ENCODE data around the gene LRMDA. TPM values are rescaled to one million over a fixed set of nuclear protein-coding genes. Genes with fewer than 3 reads are reported as not detected.

LRMDA gene
- total and polyA plus RNA-seq, 4 experiments from 2014 or later = not detected

GRCh38 chr10:76542307-76542930 is 1111.0 kb downstream of the LRMDA start:
- H3K27ac ChIP-seq (ENCODE audit: low read depth, low read length) = no peak overlapping the region
- H3K27me3 ChIP-seq (ENCODE audit: insufficient read depth, low read length) = no peaks in the 10 kb centered on the region
- H3K36me3 Mint-ChIP-seq = no peaks in the 10 kb centered on the region
- H3K9me3 Mint-ChIP-seq = peaks cover 0 to 5% (median under 1%) of the 10 kb centered on the region in 8 donors
- no peak overlapping the region for H3K4me3 Mint-ChIP-seq
- no peak overlapping the region for H3K4me3 ChIP-seq (ENCODE audit: low read length in 2 of 2)
- ChIA-PET POLR2A (ENCODE audit: partially characterized antibody) (no interaction called here), CTCF (ENCODE audit: partially characterized antibody) (no interaction called here)
- H3K36me3 ChIP-seq (ENCODE audit: insufficient read depth, low read length) = no peaks in the 10 kb centered on the region
- H3K9me3 ChIP-seq (ENCODE audit: control insufficient read depth in 1 of 2, low read length in 2 of 2) = no peaks in the 10 kb centered on the region
- no peaks in the 10 kb centered on the region for H3K4me1 ChIP-seq (ENCODE audit: insufficient read depth, low read length)
- intact Hi-C loops (cut with micrococcal nuclease) = no loop called here
- H3K27ac Mint-ChIP-seq = no peak overlapping the region
- no peak for DNase-seq
- H3K27me3 Mint-ChIP-seq = no peaks in the 10 kb centered on the region
- H3K4me1 Mint-ChIP-seq = no peaks in the 10 kb centered on the region

- H3K27ac ChIP-seq (ENCODE audit: low read depth, low read length) = no peak overlapping the region
- H3K27me3 Mint-ChIP-seq = no peaks in the 10 kb centered on the region
- H3K4me3 Mint-ChIP-seq = no peak overlapping the region
- H3K27me3 ChIP-seq (ENCODE audit: insufficient read depth, low read length) = no peaks in the 10 kb centered on the region
- CTCF ChIA-PET (ENCODE audit: partially characterized antibody) = no interaction called here
- H3K4me1 ChIP-seq (ENCODE audit: insufficient read depth, low read length) = no peaks in the 10 kb centered on the region
- intact Hi-C loops (cut with micrococcal nuclease) = no loop called here
- H3K4me3 ChIP-seq (ENCODE audit: low read length in 2 of 2) = no peak overlapping the region
- H3K9me3 Mint-ChIP-seq = peaks cover 0 to 3% (median 0%) of the 10 kb centered on the region in 8 donors
- no peaks in the 10 kb centered on the region for H3K4me1 Mint-ChIP-seq
- POLR2A ChIA-PET (ENCODE audit: partially characterized antibody) = no interaction called here
- no peak overlapping the region for H3K27ac Mint-ChIP-seq
- H3K36me3 ChIP-seq (ENCODE audit: insufficient read depth, low read length) = no peaks in the 10 kb centered on the region
- no peak for DNase-seq
- H3K9me3 ChIP-seq (ENCODE audit: control insufficient read depth in 1 of 2, low read length in 2 of 2) = no peaks in the 10 kb centered on the region
- H3K36me3 Mint-ChIP-seq = no peaks in the 10 kb centered on the region
Observed at GRCh38 chr10:76543655-76544054, 1112.2 kb downstream of the LRMDA start.

GRCh38 chr10:76544789-76545188 is 1113.4 kb downstream of the LRMDA start:
- Histone ChIP-seq H3K27ac (ENCODE audit: low read depth, low read length) (no peak overlapping the region), H3K9me3 (ENCODE audit: control insufficient read depth in 1 of 2, low read length in 2 of 2) (no peaks in the 10 kb centered on the region), H3K36me3 (ENCODE audit: insufficient read depth, low read length) (no peaks in the 10 kb centered on the region), H3K27me3 (ENCODE audit: insufficient read depth, low read length) (no peaks in the 10 kb centered on the region), H3K4me3 (ENCODE audit: low read length in 2 of 2) (no peak overlapping the region), H3K4me1 (ENCODE audit: insufficient read depth, low read length) (no peaks in the 10 kb centered on the region)
- no peak for DNase-seq
- Mint-ChIP-seq H3K9me3 (peaks cover 0 to 3% (median 0%) of the 10 kb centered on the region in 8 donors), H3K27ac (no peak overlapping the region), H3K4me3 (no peak overlapping the region), H3K4me1 (no peaks in the 10 kb centered on the region), H3K36me3 (no peaks in the 10 kb centered on the region), H3K27me3 (no peaks in the 10 kb centered on the region)
- ChIA-PET CTCF (ENCODE audit: partially characterized antibody) (no interaction called here), POLR2A (ENCODE audit: partially characterized antibody) (no interaction called here)
- intact Hi-C loops (cut with micrococcal nuclease) = no loop called here

- intact Hi-C loops (cut with micrococcal nuclease) = no loop called here
- no peak overlapping the region for H3K27ac Mint-ChIP-seq
- no peaks in the 10 kb centered on the region for H3K4me1 ChIP-seq (ENCODE audit: insufficient read depth, low read length)
Observed at GRCh38 chr10:76546411-76546810, 1115.0 kb downstream of the LRMDA start.

GRCh38 chr10:76547352-76547972 is 1116.0 kb downstream of the LRMDA start:
- Histone ChIP-seq H3K27ac (ENCODE audit: low read depth, low read length) (no peak overlapping the region), H3K4me1 (ENCODE audit: insufficient read depth, low read length) (no peaks in the 10 kb centered on the region), H3K27me3 (ENCODE audit: insufficient read depth, low read length) (no peaks in the 10 kb centered on the region), H3K9me3 (ENCODE audit: control insufficient read depth in 1 of 2, low read length in 2 of 2) (no peaks in the 10 kb centered on the region), H3K36me3 (ENCODE audit: insufficient read depth, low read length) (no peaks in the 10 kb centered on the region), H3K4me3 (ENCODE audit: low read length in 2 of 2) (no peak overlapping the region)
- intact Hi-C loops (cut with micrococcal nuclease) = no loop called here
- peak in 4 of 5 donors; percentile 2 to 22 (median 9) for DNase-seq
- H3K27ac Mint-ChIP-seq = no peak overlapping the region
- H3K9me3 Mint-ChIP-seq = peaks cover 0 to 2% (median 0%) of the 10 kb centered on the region in 8 donors
- H3K27me3 Mint-ChIP-seq = no peaks in the 10 kb centered on the region
- H3K4me3 Mint-ChIP-seq = no peak overlapping the region
- CTCF ChIA-PET (ENCODE audit: partially characterized antibody) = interaction anchor here (1.0 kb wide), 1 partner anchor 20 kb away, joined by 4 read pairs; no protein-coding TSS in a partner anchor
- no peaks in the 10 kb centered on the region for H3K36me3 Mint-ChIP-seq
- no peaks in the 10 kb centered on the region for H3K4me1 Mint-ChIP-seq
- POLR2A ChIA-PET (ENCODE audit: partially characterized antibody) = no interaction called here

More at GRCh38 chr10:76546411-76546810, 1115.0 kb downstream of the LRMDA start:
- no peaks in the 10 kb centered on the region for H3K4me1 Mint-ChIP-seq
- POLR2A ChIA-PET (ENCODE audit: partially characterized antibody) = no interaction called here
- H3K27me3 ChIP-seq (ENCODE audit: insufficient read depth, low read length) = no peaks in the 10 kb centered on the region
- no peak overlapping the region for H3K4me3 ChIP-seq (ENCODE audit: low read length in 2 of 2)
- CTCF ChIA-PET (ENCODE audit: partially characterized antibody) = interaction anchor here (1.0 kb wide), 1 partner anchor 19 kb away, joined by 4 read pairs; no protein-coding TSS in a partner anchor
- DNase-seq = no peak
- H3K9me3 ChIP-seq (ENCODE audit: control insufficient read depth in 1 of 2, low read length in 2 of 2) = no peaks in the 10 kb centered on the region
- no peaks in the 10 kb centered on the region for H3K36me3 Mint-ChIP-seq
- no peaks in the 10 kb centered on the region for H3K27me3 Mint-ChIP-seq
- H3K4me3 Mint-ChIP-seq = no peak overlapping the region
- peaks cover 0 to 3% (median 0%) of the 10 kb centered on the region in 8 donors for H3K9me3 Mint-ChIP-seq
- H3K36me3 ChIP-seq (ENCODE audit: insufficient read depth, low read length) = no peaks in the 10 kb centered on the region
- H3K27ac ChIP-seq (ENCODE audit: low read depth, low read length) = no peak overlapping the region

- Histone ChIP-seq H3K9me3 (ENCODE audit: control insufficient read depth in 1 of 2, low read length in 2 of 2) (no peaks in the 10 kb centered on the region), H3K4me1 (ENCODE audit: insufficient read depth, low read length) (no peaks in the 10 kb centered on the region), H3K4me3 (ENCODE audit: low read length in 2 of 2) (no peak overlapping the region), H3K27me3 (ENCODE audit: insufficient read depth, low read length) (no peaks in the 10 kb centered on the region), H3K27ac (ENCODE audit: low read depth, low read length) (no peak overlapping the region), H3K36me3 (ENCODE audit: insufficient read depth, low read length) (no peaks in the 10 kb centered on the region)
- peaks cover 0 to 2% (median 0%) of the 10 kb centered on the region in 8 donors for H3K9me3 Mint-ChIP-seq
- CTCF ChIA-PET (ENCODE audit: partially characterized antibody) = no interaction called here
- DNase-seq = no peak
- POLR2A ChIA-PET (ENCODE audit: partially characterized antibody) = no interaction called here
- intact Hi-C loops (cut with micrococcal nuclease) = no loop called here
- no peaks in the 10 kb centered on the region for H3K27me3 Mint-ChIP-seq
- H3K4me1 Mint-ChIP-seq = no peaks in the 10 kb centered on the region
- peak overlapping the region in 1 of 8 donors; percentile 11 for H3K4me3 Mint-ChIP-seq
- no peak overlapping the region for H3K27ac Mint-ChIP-seq
- no peaks in the 10 kb centered on the region for H3K36me3 Mint-ChIP-seq
Observed at GRCh38 chr10:76548716-76549115, 1117.3 kb downstream of the LRMDA start.

- Mint-ChIP-seq H3K4me1 (no peaks in the 10 kb centered on the region), H3K4me3 (peak overlapping the region in 1 of 8 donors; percentile 11), H3K27me3 (no peaks in the 10 kb centered on the region), H3K36me3 (no peaks in the 10 kb centered on the region), H3K27ac (no peak overlapping the region), H3K9me3 (peaks cover 0 to 2% (median 0%) of the 10 kb centered on the region in 8 donors)
- no peaks in the 10 kb centered on the region for H3K9me3 ChIP-seq (ENCODE audit: control insufficient read depth in 1 of 2, low read length in 2 of 2)
- H3K27me3 ChIP-seq (ENCODE audit: insufficient read depth, low read length) = no peaks in the 10 kb centered on the region
- no peak for DNase-seq
- intact Hi-C loops (cut with micrococcal nuclease) = no loop called here
- H3K36me3 ChIP-seq (ENCODE audit: insufficient read depth, low read length) = no peaks in the 10 kb centered on the region
- CTCF ChIA-PET (ENCODE audit: partially characterized antibody) = no interaction called here
- H3K4me1 ChIP-seq (ENCODE audit: insufficient read depth, low read length) = no peaks in the 10 kb centered on the region
- POLR2A ChIA-PET (ENCODE audit: partially characterized antibody) = no interaction called here
- H3K4me3 ChIP-seq (ENCODE audit: low read length in 2 of 2) = no peak overlapping the region
- H3K27ac ChIP-seq (ENCODE audit: low read depth, low read length) = no peak overlapping the region
Observed at GRCh38 chr10:76549171-76549570, 1117.7 kb downstream of the LRMDA start.
